Left kidney (tissue), 2 donors: ENCODE data around the gene CEP55. TPM values are rescaled to one million over a fixed set of nuclear protein-coding genes. Genes with fewer than 3 reads are reported as not detected.
"Not testable (repeated sequence)": the region's sequence is repeated elsewhere in the genome, so short reads cannot be mapped to it uniquely, and the experiment has no call there.

Experiments
- DNase-seq: peaks from one replicate; pipeline ENCODE4 v3.0.0-alpha.2; 2013
- polyA plus RNA-seq: library from polyadenylated mRNA; unstranded; fragments of 120-200 nt; gene quantifications from one replicate; pipeline ENCODE4 v1.2.1, GENCODE V29; 2013; ENCODE audit not compliant: insufficient read length

The CEP55 gene
- polyA plus RNA-seq, 1 donor: 21.6 TPM

GRCh38 chr10:93509816-93510215 lies 13.4 kb downstream of the CEP55 start:
- DNase-seq: no peak

GRCh38 chr10:93512565-93512964 lies 16.2 kb downstream of the CEP55 start:
- DNase-seq: no peak

GRCh38 chr10:93513091-93513490 lies 16.7 kb downstream of the CEP55 start:
- no peak for DNase-seq

GRCh38 chr10:93514521-93514920 lies 18.1 kb downstream of the CEP55 start:
- DNase-seq: no peak

- DNase-seq: no peak
Observed at GRCh38 chr10:93515071-93516005, 18.9 kb downstream of the CEP55 start.

DNA sequence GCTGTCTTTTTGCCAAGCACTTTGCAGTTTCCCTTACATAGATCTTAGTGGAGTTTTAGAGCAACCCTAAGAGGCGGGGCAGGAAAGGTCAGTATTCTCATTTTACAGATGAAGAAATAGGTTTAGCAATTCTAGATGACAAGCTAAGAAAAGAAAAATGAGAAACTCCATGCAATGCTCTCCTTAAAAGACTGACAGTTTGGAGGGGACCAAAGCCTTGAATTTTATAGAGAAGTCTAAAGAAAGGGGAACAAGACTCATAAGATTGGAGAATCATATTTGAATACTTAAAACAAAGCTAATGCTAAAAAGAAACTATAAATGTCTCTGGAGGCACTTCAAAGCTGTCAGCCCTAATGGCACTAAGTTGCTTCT lies 19.6 kb downstream of the CEP55 start:
- no peak for DNase-seq

GRCh38 chr10:93518531-93518930 lies 22.1 kb downstream of the CEP55 start:
- DNase-seq: no peak

DNA sequence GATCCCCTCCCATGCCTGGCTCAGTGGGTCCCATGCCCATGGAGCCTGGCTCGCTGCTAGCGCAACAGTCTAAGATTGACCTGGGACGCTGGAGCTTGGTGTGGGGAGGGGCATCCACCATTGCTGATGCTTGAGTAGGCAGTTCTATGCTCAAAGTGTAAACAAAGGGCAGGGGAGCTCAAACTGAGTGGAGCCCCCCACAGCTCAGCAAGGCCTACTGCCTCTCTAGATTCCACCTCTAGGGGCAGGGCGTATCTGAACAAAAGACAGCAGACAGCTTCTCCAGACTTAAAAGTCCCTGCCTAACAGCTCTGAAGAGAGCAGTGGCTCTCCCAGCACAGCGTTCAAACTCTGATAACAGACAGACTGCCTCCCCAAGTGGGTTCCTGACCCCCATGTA lies 38.9 kb downstream of the CEP55 start:
- no peak for DNase-seq

- not testable (repeated sequence) for DNase-seq
Observed at GRCh38 chr10:93540871-93541270, 44.5 kb downstream of the CEP55 start.

GRCh38 chr10:93541402-93542357 lies 45.3 kb downstream of the CEP55 start:
- peak; percentile 46 for DNase-seq

GRCh38 chr10:93542358-93542791 lies 46.0 kb downstream of the CEP55 start:
- peak; percentile 45 for DNase-seq

- DNase-seq: not testable (repeated sequence)
Observed at GRCh38 chr10:93546995-93547394, 50.6 kb downstream of the CEP55 start.

DNA sequence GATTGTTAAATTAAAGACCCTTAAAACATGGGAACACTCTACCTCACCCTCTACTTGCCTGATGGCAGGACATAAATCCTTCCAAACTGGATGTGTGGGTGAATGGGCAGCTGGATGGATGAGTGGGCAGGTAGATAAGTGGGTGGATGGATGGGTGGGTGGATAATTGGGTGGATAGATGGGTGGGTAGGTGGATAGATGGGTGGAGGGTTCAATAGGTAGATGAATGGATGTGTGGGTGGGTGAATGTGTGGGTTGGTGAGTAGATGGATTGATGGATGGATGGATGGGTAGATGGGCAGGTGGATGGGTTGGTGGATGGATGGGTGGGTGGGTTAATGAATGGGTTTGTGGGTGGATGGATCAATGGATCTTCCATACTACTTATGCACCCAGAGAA lies 51.1 kb downstream of the CEP55 start:
- DNase-seq: no peak

DNA sequence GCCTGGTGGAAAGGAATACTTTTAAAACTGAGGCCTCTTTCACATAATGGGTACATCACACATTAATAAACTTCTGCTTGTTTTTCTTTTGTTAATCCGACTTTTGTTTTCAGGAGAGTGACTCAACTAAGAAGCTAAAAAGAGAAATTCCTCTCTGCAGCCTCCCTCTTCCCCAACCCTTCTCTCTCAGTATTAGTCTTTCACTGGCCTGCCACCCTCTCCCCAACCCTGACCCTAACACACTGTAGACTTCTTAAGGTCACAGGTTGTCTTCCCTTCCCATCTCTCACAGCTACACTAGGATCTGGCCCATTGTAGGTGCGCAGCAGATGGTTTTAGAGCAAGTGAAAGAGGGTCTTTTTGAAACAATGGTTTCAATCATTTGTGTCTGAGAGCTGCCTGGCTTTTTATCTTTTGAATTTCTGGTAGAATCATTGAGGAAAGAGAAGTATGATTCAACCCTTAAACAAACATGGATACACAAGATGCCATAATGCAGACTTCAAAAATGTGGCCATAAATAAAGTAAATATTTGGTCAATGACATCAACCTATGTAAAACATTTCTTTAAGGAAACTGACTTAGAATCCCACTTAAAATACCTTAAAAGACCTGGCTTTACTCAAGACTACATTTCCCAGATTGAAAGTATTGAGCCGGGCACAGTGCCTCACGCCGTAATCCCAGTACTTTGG lies 52.1 kb downstream of the CEP55 start:
- DNase-seq: no peak

GRCh38 chr10:93550606-93551005 lies 54.2 kb downstream of the CEP55 start:
- DNase-seq: no peak

- no peak for DNase-seq
Observed at GRCh38 chr10:93552780-93553179, 56.4 kb downstream of the CEP55 start.

- DNase-seq: no peak
Observed at GRCh38 chr10:93553482-93554315, 57.3 kb downstream of the CEP55 start.

DNA sequence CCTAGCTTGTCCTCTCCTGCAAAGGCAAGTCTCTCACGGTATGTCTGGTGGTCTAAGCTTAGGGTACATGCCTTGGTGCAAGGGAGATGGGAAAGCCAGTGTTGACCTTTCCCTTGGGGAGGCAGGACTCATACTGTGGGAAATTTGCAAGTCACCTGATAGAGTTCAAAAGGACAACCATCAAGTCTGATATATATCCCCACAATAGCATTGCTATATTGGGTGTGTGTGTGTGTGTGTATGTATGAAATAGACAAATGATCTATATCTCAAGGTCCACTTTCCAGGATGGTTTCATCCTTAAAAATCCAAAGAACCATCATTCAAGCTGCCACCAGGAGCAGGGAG lies 57.9 kb downstream of the CEP55 start:
- DNase-seq: no peak

GRCh38 chr10:93554760-93555432 lies 58.5 kb downstream of the CEP55 start:
- peak; percentile 80 for DNase-seq

DNA sequence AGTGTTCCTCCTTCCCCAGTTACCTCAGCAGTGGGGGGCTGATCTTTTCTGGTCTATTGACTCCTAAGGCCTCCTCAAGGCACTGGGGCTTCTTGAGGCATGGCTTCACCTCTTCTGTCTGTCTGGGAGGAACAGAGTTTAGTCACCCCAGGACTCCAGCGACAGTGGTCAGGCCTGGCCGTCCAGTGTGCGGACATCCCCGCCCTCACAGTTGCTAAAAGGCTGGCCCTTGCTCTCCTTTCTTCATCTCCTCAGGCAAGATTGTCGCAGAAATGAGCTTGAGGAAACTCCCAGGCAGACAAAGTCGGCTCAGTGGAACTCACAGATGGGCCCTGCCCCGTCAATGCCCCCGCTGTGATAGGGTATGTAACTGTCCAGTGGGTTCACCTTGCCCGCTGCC lies 63.1 kb downstream of the CEP55 start:
- no peak for DNase-seq

DNA sequence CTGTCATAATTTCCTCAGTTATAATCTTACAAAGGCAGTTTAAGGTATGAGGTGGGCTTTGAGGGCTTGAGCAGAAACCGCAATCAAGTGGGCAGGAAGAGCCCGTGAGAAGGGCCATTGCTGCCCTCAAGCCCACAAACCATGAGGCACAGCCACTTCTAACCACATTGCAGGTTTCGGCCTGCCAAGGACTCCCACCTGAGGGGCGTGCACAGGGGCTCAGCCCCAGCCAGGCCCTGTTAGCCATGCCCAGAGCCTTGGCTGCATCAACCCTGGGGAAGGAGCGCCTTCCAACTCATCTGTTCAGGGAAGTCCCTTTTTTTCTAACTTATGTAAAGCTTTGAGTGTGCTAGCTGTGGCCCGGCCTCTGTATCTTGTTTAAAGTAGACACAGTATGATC lies 64.1 kb downstream of the CEP55 start:
- no peak for DNase-seq
